Tongue (tissue), 1 donor: Measurements from ENCODE around the gene EBP. TPM values are rescaled to one million over a fixed set of nuclear protein-coding genes. Genes with fewer than 3 reads are reported as not detected.

Source experiments
- total RNA-seq: library from RNA; depleted of rRNA; stranded (reverse); fragments of >200 nt; gene quantifications from one replicate; pipeline ENCODE4 v1.2.3, GENCODE V29; 2014

EBP gene
- total RNA-seq, 1 donor from 2014 or later = 22.8 TPM

Other genes with a start within 250 kb of the EBP start
- not detected for gene SSX3, start 165.1 kb upstream of the EBP start, total RNA-seq
- gene SSX4, start 138.3 kb upstream of the EBP start, total RNA-seq = not detected
- gene SSX4B, start 109.8 kb upstream of the EBP start, total RNA-seq = not detected
- gene SLC38A5, start 51.5 kb upstream of the EBP start, total RNA-seq = 3.7 TPM
- gene FTSJ1, start 45.6 kb upstream of the EBP start, total RNA-seq = 22.8 TPM
- gene PORCN, start 12.8 kb upstream of the EBP start, total RNA-seq = 2.3 TPM
- 8.0 TPM for gene TBC1D25, start 17.9 kb downstream of the EBP start, total RNA-seq
- 141 TPM for gene RBM3, start 52.7 kb downstream of the EBP start, total RNA-seq
- gene WDR13, start 75.7 kb downstream of the EBP start, total RNA-seq = 100 TPM
- 1.6 TPM for gene WAS, start 162.0 kb downstream of the EBP start, total RNA-seq
- gene SUV39H1, start 174.9 kb downstream of the EBP start, total RNA-seq = 2.9 TPM
- gene GLOD5, start 239.9 kb downstream of the EBP start, total RNA-seq = not detected